Ascending aorta (tissue), 2 donors: Measurements from ENCODE around the gene RNASE4. TPM values are rescaled to one million over a fixed set of nuclear protein-coding genes. Genes with fewer than 3 reads are reported as not detected.
A peak's percentile ranks its signal among the peaks of the same experiment; 100 is the strongest.

ENCODE experiments used
- DNase-seq, 2 donors: peaks; one replicate each; pipeline ENCODE4 v3.0.0-alpha.2; 2019; ENCODE audit warnings: low spot score in 2 of 2
- H3K27ac ChIP-seq, 2 donors: fragments of 200-600 bp; sonication (generic); one replicate each; pipeline ENCODE4 v1.5.1; 2016 to 2017; ENCODE audit warnings: mild to moderate bottlenecking in 1 of 2
- H3K27me3 ChIP-seq: fragments of 200-600 bp; sonication (generic); one replicate; pipeline ENCODE4 v1.5.1; 2017
- H3K36me3 ChIP-seq, 2 donors: fragments of 200-600 bp; sonication (generic); one replicate each; pipeline ENCODE4 v1.5.1; 2016
- H3K4me1 ChIP-seq, 2 donors: fragments of 200-600 bp; sonication (generic); one replicate each; pipeline ENCODE4 v1.5.1; 2016 to 2017; ENCODE audit warnings: mild to moderate bottlenecking in 1 of 2
- H3K4me3 ChIP-seq, 2 donors: fragments of 200-600 bp; sonication (generic); one replicate each; pipeline ENCODE4 v1.5.1; 2016 to 2017; ENCODE audit warnings: mild to moderate bottlenecking in 1 of 2
- H3K9me3 ChIP-seq, 2 donors: fragments of 200-600 bp; sonication (generic); one replicate each; pipeline ENCODE4 v1.5.1; 2016
- CTCF ChIP-seq, 3 experiments: fragments of 200-600 bp in 2 of 3; fragments of 450-650 bp in 1 of 3; sonication (generic) in 2 of 3; IDR thresholded peaks; one replicate each; pipeline ENCODE4 v1.5.1; 2016 to 2019; ENCODE audit warnings: antibody characterized with exemption in 3 of 3, mild to moderate bottlenecking in 1 of 3, moderate library complexity in 1 of 3
- intact Hi-C: fragments of 100-400 bp; cut with DNase I; formaldehyde crosslinking; loops from one replicate; pipeline ENCODE4 v1.15.1; 2023
- total RNA-seq: library from RNA; depleted of rRNA; stranded (reverse); fragments of >200 nt; gene quantifications from one replicate; pipeline ENCODE4 v1.1.0, GENCODE V29; 2016

RNASE4 gene
- total RNA-seq, 1 donor from 2014 or later = 23.2 TPM

GRCh38 chr14:20683125-20683890 is 1.1 kb upstream of the RNASE4 start:
- no peaks in the 10 kb centered on the region for H3K27me3 ChIP-seq
- peaks cover 13 to 35% of the 10 kb centered on the region in 2 donors for H3K4me1 ChIP-seq
- H3K27ac ChIP-seq = peak overlapping the region; percentile 100
- peak in 1 of 2 donors; percentile 88 for DNase-seq
- intact Hi-C loops = loop anchor here (2.0 to 5.0 kb wide), 7 partner anchors 51 to 793 kb away; partner anchors contain the start of genes HNRNPC, PARP2, RAB2B and SUPT16H
- peak overlapping the region; percentile 89 to 94 for H3K4me3 ChIP-seq
- no peak for TF ChIP-seq CTCF (IDR thresholded peaks at IDR 0.05)
- no peaks in the 10 kb centered on the region for H3K9me3 ChIP-seq
- H3K36me3 ChIP-seq = no peaks in the 10 kb centered on the region

GRCh38 chr14:20684662-20685456 is 499 bp downstream of the RNASE4 start:
- Histone ChIP-seq H3K4me1 (peaks cover 13 to 32% of the 10 kb centered on the region in 2 donors), H3K4me3 (peak overlapping the region; percentile 89 to 94), H3K36me3 (no peaks in the 10 kb centered on the region), H3K27ac (peak overlapping the region; percentile 100), H3K9me3 (no peaks in the 10 kb centered on the region), H3K27me3 (no peaks in the 10 kb centered on the region)
- DNase-seq = peak in 1 of 2 donors; percentile 76
- intact Hi-C loops = loop anchor here (1.0 to 5.0 kb wide), 6 partner anchors 76 to 697 kb away; partner anchors contain the start of genes PIP4P1, SUPT16H, TEP1 and TMEM253
- TF ChIP-seq CTCF (IDR thresholded peaks at IDR 0.05) = no peak

DNA sequence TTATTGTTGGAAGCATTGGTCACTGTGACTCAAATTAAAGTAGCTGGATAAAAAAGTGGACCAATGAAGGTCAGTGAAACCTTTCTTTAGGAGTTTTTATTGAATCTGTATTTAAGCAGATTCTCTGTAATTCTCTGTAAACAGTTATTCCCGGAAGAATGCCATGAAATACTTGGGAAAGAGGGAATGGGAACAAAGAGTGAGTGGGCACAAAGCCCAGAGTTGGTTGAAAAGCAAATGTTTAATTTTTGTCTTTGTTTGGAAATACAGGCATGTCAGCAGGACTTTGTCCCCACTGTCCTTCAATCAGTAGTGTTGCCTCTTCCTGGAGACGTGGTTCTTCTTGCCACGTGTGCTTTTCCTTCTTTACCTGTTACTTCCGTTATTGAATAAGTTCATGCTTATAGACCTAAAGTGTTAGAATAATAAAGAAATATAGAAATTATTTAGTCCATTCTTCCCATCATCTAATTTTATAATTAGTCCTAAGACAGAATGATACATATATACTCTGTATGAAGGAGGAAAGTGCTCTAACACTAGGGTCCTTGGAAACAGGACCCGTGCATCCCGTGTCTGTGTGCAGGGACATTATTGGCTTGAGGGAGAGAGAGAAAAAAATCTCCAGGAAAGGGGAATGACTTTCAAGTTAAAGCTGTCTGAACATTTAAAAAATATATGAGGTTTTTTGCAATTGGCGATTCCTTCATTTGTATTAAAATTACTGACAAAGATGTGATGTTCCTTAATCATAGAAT is 2.2 kb downstream of the RNASE4 start:
- DNase-seq = no peak
- intact Hi-C loops = no loop called here
- Histone ChIP-seq H3K36me3 (no peaks in the 10 kb centered on the region), H3K4me3 (peak overlapping the region in 1 of 2 donors; percentile 94), H3K9me3 (no peaks in the 10 kb centered on the region), H3K4me1 (peaks cover 6 to 20% of the 10 kb centered on the region in 2 donors), H3K27me3 (no peaks in the 10 kb centered on the region), H3K27ac (peak overlapping the region; percentile 100)
- TF ChIP-seq CTCF (IDR thresholded peaks at IDR 0.05) = no peak

DNA sequence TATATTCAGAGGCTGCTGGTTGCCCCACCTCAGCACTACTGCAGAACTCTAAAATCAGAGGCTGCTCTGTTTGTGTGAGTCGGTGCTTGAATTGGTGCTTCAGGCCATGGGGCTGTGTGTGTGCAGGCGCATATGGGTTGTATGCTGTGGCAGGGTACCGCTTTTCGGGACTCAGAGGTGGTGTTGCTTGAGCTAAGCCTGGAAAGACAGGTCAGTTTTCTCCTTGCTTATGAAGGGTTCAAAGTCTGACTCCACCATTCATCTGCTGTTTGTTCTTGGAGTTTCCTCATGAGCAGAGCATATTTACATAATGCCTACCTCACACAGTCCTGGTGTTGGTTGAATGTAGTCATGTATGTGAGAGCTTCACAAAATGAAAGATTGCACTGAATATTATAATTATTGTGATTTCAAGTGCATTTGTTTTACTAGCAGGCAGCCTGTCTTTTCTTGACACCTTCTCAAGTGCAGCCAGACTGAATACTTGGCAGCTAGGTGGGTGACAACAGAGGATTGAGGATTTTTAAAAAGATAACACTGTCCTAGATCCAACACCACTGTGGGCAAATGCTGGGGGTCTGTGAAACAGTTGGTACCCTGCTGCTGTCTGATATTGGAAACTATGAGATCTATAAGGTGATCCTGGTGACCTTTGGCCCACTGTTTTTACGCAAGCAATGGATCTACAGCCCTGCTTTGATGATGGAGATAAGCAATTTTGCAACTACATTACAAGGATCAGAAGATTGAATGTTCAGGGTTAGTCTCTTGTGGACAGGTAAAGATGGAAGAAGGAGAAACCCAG is 3.2 kb downstream of the RNASE4 start:
- intact Hi-C loops = no loop called here
- no peaks in the 10 kb centered on the region for H3K27me3 ChIP-seq
- peaks cover 6 to 20% of the 10 kb centered on the region in 2 donors for H3K4me1 ChIP-seq
- no peaks in the 10 kb centered on the region for H3K9me3 ChIP-seq
- TF ChIP-seq CTCF (IDR thresholded peaks at IDR 0.05) = no peak
- no peak overlapping the region for H3K27ac ChIP-seq
- no peak for DNase-seq
- H3K4me3 ChIP-seq = no peak overlapping the region
- no peaks in the 10 kb centered on the region for H3K36me3 ChIP-seq
